Ectodermal cell (in vitro differentiated cells): ENCODE measurements around the gene EFNB2.

Experiments
- H3K27ac ChIP-seq: 2 replicates; pipeline ENCODE4 v1.7.0; 2013; ENCODE audit warnings: mild to moderate bottlenecking, low read depth, low read length; ENCODE audit not compliant: insufficient read depth, poor library complexity, severe bottlenecking
- H3K27me3 ChIP-seq: 2 replicates; pipeline ENCODE4 v1.7.0; 2013; ENCODE audit warnings: mild to moderate bottlenecking, low read length; ENCODE audit not compliant: insufficient read depth, control insufficient read depth, poor library complexity, severe bottlenecking
- H3K36me3 ChIP-seq: one replicate; pipeline ENCODE4 v1.7.0; 2013; ENCODE audit warnings: low read length; ENCODE audit not compliant: control insufficient read depth, insufficient read depth
- H3K4me1 ChIP-seq: one replicate; pipeline ENCODE4 v1.7.0; 2013; ENCODE audit warnings: low read length; ENCODE audit not compliant: control insufficient read depth, insufficient read depth
- H3K4me3 ChIP-seq: 2 replicates; pipeline ENCODE4 v1.7.0; 2013; ENCODE audit warnings: low read depth, low read length, control low read depth; ENCODE audit not compliant: insufficient read depth
- H3K9me3 ChIP-seq: 2 replicates; pipeline ENCODE4 v1.7.0; 2013; ENCODE audit warnings: mild to moderate bottlenecking, low read length, moderate library complexity; ENCODE audit not compliant: control insufficient read depth
- WGBS, 2 experiments: methylation state at CpG; one replicate each; pipeline ENCODE4 v1.1.7; 2013; ENCODE audit warnings: missing lambda C conversion rate in 2 of 2; 5-methylcytosine and 5-hydroxymethylcytosine counted together

The EFNB2 gene

DNA sequence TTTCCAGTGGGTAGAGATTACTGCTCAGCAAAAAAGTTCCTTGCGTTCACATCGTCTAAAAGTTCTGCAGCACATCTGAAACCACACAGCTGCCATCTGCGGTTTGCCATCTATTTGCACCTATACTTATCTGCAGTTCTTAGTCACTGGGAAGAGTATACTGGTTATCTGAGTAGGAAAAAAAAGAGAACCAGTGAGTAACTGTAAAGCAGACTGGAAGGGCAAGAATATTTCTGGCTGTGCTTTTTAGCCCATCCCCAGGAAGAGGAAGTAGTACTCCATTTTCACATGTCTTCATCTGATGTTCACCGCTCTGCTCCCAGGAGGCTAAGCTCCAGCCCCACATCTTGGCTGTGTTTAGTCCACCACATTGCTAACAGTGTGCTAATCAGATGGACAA, 35.6 kb downstream of the EFNB2 start:
- Histone ChIP-seq H3K4me3 (no peak overlapping the region), H3K36me3 (peaks cover 18% of the 10 kb centered on the region), H3K27ac (no peak overlapping the region), H3K27me3 (no peaks in the 10 kb centered on the region), H3K9me3 (no peaks in the 10 kb centered on the region), H3K4me1 (peaks cover 3% of the 10 kb centered on the region)
- WGBS, 2 experiments, result 93 to 98% methylated on average over 4 of the region's 4 CpGs

DNA sequence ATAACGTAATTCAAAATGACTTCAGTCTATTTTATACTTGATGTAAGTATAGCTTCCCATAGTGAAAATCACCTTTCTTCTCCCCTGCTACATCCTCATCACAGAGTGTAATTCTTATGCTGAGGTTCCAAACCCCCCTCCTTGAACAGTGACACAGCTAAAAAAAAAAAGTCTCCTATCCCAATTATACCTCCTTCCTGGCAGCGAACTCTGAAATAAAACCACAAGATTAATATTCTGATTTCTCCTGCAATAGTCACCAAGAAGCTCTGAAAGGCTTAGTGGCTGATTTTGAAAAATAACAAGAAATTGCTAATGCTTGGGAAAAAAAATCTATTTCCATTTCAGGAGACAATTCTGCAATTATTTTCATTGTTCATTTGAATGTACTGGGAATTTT, 36.3 kb downstream of the EFNB2 start:
- no peaks in the 10 kb centered on the region for H3K27me3 ChIP-seq
- peaks cover 3% of the 10 kb centered on the region for H3K4me1 ChIP-seq
- H3K9me3 ChIP-seq, result no peaks in the 10 kb centered on the region
- peaks cover 19% of the 10 kb centered on the region for H3K36me3 ChIP-seq
- no peak overlapping the region for H3K27ac ChIP-seq
- WGBS, 2 experiments, result 76 to 100% methylated on average over 1 to 2 of the region's 2 CpGs
- H3K4me3 ChIP-seq, result no peak overlapping the region

DNA sequence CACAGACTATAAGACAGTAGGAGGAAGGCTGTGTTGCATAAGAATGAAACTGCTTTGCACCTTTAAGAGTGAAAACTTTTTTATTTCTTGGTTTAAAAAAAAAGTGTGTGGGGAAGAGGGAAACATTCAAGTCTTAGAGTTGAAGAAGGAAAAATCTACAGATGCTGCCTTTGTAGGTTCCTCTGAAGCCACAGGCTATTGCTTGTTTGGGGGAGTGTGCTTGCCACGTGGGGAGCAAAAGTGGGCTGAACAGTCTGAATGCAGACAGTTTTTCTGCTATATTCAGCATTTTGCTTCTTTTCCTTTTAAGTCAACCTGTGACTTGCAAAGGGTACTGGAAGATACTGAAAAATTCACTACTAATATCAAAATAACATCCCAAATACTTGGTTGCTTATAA, 36.9 kb downstream of the EFNB2 start:
- 32 to 40% methylated on average over 1 of the region's 1 CpG for WGBS, 2 experiments
- peaks cover 22% of the 10 kb centered on the region for H3K36me3 ChIP-seq
- H3K27me3 ChIP-seq, result no peaks in the 10 kb centered on the region
- no peaks in the 10 kb centered on the region for H3K9me3 ChIP-seq
- no peak overlapping the region for H3K27ac ChIP-seq
- no peak overlapping the region for H3K4me3 ChIP-seq
- peaks cover 3% of the 10 kb centered on the region for H3K4me1 ChIP-seq

DNA sequence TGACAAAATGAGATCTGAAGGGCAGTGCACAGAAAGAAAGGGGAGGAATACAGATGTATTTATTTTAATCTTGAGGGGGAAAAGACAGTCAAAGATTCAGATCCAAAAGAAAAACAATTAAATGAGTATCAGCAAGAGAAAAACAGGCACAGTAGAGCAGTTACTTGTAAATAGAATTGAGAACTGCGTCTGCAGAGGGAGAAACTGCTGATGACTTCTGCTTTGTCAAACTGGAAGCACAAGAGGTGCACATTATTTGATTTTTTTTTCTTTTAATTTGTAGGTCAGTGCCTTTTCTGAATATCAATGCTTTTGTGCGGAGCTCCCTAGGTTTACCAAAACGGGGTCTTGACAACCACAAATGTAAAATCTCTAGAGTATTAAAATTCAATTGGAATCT, 37.3 kb downstream of the EFNB2 start:
- no peaks in the 10 kb centered on the region for H3K27me3 ChIP-seq
- 55% methylated on average over 1 of the region's 3 CpGs for WGBS, 2 experiments
- peaks cover 26% of the 10 kb centered on the region for H3K36me3 ChIP-seq
- H3K4me3 ChIP-seq, result no peak overlapping the region
- peaks cover 3% of the 10 kb centered on the region for H3K4me1 ChIP-seq
- no peaks in the 10 kb centered on the region for H3K9me3 ChIP-seq
- H3K27ac ChIP-seq, result no peak overlapping the region

DNA sequence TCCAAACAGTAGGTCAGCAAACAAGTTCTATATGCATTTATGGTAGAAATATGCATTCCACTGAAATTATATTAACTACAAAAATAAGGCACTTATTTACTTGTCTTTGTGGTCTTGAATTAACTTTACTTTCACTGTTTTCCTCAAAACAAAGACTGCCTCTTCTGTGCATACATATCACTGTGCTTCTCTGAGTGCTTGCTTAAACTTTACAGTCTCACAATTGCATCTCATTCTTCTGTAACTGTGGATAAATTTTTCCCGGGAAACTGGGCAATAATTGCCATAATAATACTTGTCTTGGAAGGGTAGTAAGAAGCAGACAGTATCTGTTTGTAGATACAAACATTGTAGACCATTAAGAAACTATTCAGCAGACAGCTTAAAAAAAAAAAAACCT, 38.4 kb downstream of the EFNB2 start:
- H3K27me3 ChIP-seq, result no peaks in the 10 kb centered on the region
- H3K27ac ChIP-seq, result no peak overlapping the region
- H3K9me3 ChIP-seq, result no peaks in the 10 kb centered on the region
- H3K36me3 ChIP-seq, result peaks cover 30% of the 10 kb centered on the region
- H3K4me1 ChIP-seq, result peaks cover 3% of the 10 kb centered on the region
- no peak overlapping the region for H3K4me3 ChIP-seq
- WGBS, 2 experiments, result no CpG with 5 or more reads among the region's 1 CpG

DNA sequence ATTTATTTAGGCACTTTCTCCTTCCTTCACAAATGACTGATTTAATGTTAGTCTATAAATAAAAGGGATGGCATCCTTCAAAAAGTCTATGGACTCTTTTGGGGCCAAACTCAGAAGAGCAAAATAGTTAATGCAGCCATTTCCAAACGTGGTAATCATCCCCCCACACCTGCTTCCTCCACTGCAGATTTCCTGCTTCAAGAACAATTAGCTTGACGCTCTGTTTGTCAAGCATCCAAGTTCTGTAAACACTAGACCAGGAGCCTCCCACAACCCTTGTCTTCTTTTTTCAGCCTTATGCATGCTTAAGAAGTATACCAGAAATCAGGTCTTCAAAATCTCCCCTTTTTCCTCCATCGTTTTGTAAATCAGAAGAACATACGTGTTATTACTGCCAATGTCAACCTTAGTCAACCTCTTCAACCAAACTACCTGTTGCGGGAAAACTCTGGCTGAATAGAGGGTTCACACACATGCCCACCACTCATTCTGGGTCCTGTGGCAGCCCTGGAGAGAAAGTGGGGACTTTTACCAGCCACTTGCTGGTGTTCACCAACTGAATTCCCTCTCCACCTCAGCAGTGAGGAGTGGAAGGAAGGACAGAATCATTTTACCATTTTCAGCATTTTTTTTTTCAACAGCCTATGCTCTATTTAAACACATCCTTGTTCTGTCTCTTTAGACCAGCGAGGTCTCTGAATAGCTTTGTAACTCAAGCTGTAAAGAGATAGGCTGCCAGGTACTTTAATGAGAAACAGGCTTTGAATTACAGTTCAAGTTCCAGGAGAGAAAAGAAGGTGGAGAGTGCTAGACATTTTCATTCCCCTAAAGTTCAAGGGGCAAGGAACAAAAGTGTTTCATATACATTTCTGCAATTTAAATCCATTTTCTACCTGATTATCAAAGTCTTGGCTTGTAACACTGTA, 39.1 kb downstream of the EFNB2 start:
- H3K27me3 ChIP-seq, result no peaks in the 10 kb centered on the region
- no peak overlapping the region for H3K4me3 ChIP-seq
- H3K27ac ChIP-seq, result no peak overlapping the region
- peaks cover 3% of the 10 kb centered on the region for H3K4me1 ChIP-seq
- peaks cover 37% of the 10 kb centered on the region for H3K36me3 ChIP-seq
- no peaks in the 10 kb centered on the region for H3K9me3 ChIP-seq
- WGBS, 2 experiments, result 83 to 88% methylated on average over 6 of the region's 6 CpGs

DNA sequence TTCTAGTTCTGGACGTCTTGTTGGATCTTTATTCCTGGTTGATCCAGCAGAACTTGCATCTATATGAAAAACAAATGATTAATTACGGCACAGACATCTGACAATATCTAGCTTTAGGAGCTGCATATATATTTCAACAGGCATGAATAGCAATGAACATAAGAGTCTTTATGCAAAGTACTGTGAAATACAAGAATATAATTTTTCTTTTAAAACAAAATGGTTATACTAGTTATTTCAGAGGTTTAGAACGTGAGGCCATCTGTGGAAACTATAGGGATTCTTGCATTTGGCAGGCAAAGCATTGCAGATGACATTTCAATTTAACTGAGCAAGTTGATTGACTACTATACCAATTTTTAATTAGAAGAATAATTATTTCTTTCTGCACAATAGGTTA, 40.5 kb downstream of the EFNB2 start:
- H3K27ac ChIP-seq, result no peak overlapping the region

DNA sequence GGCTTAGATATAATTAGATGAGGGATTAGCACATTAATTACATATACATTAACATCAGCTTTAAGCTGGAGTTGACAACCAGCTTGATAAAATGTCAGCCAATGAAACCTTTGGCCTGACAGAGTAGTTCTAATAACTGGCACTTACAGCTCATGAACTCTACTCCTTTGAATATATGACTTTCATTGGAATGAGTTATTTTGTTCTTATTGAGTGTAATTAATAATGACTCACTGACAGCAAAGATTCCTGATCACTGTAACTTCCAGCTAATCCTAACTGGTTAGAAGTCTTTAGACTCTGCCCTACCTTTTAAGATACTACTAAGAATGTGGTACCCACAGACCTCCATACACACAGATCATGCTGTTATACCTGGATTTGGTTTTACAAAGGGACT, 41.0 kb downstream of the EFNB2 start:
- H3K27me3 ChIP-seq, result no peaks in the 10 kb centered on the region
- peaks cover 3% of the 10 kb centered on the region for H3K4me1 ChIP-seq
- H3K27ac ChIP-seq, result no peak overlapping the region
- H3K9me3 ChIP-seq, result no peaks in the 10 kb centered on the region
- no peak overlapping the region for H3K4me3 ChIP-seq
- H3K36me3 ChIP-seq, result peaks cover 49% of the 10 kb centered on the region

More for the DNA sequence above, 40.5 kb downstream of the EFNB2 start:
- Histone ChIP-seq H3K9me3 (no peaks in the 10 kb centered on the region), H3K4me1 (peaks cover 3% of the 10 kb centered on the region), H3K36me3 (peaks cover 49% of the 10 kb centered on the region), H3K4me3 (no peak overlapping the region), H3K27me3 (no peaks in the 10 kb centered on the region)
- WGBS, 2 experiments, result 94 to 100% methylated on average over 3 of the region's 3 CpGs

DNA sequence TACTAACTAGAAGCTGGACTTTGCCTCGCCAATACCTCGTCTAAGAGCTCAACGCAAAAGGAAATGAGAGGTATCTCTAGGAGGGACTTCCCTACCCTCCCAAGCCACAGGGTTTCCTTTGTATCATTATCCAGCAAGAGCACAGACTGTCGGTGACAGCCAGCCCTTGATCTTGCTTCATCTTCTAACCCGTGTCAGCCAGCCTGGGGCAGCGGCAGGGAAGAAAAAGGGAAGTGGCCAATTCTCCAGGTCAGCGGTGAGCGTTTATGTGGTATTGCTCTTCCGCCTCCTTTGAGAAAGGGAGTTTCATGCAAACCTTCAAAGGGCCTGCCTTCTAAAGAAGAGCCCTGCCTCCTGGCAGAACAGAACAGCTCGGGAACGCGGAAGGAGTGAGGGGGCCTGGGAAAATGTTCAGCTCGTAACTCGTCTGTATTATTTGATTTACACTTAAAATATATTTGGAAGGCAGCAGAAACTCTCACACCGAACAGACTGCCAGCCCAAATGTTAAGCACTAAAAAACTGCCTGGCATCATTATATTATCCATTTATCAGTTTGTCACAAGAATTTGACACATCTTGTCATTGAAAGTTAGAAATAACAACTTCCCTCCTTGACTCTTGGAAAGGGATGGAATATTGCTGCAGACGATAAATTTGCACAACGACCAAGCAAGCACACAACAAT, 41.8 kb downstream of the EFNB2 start:
- Histone ChIP-seq H3K4me1 (peaks cover 2% of the 10 kb centered on the region), H3K27ac (no peak overlapping the region), H3K36me3 (peaks cover 49% of the 10 kb centered on the region), H3K9me3 (no peaks in the 10 kb centered on the region), H3K4me3 (no peak overlapping the region), H3K27me3 (no peaks in the 10 kb centered on the region)
- WGBS, 2 experiments, result 90 to 96% methylated on average over 15 to 17 of the region's 17 CpGs

DNA sequence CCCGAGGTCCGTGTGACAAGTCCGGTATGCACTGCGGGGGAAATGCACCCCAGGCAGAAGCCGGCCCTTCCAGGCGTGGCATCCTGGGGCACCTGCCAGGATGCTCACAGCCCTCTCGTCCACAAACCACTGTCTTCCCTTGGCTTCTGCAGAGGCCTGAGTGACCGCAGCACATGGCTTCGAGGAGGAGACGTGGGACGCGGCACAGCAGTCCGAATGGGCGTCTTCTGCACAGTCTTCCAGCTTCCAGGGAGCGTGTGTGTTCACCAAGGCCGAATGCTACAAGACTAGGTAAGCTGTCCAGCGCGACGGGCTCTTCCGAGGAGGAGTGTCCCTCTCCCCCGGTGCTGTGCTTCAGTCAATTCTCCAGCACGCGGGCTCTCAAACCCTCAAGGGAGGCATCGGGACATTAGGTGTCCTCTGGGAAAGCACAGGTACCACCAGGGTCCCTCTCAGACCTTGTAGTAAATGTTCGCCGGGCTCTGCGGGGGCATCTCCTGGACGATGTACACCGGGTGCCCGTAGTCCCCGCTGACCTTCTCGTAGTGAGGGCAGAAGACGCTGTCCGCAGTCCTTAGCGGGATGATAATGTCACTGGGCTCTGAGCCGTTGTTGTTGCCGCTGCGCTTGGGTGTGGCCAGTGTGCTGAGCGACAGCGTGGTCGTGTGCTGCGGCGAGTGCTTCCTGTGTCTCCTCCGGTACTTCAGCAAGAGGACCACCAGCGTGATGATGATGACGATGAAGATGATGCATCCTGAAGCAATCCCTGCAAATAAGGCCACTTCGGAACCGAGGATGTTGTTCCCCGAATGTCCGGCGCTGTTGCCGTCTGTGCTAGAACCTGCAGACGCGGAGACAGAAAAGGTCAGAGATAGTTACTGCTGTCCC, 42.6 kb downstream of the EFNB2 start:
- Histone ChIP-seq H3K4me3 (no peak overlapping the region), H3K27ac (no peak overlapping the region), H3K27me3 (no peaks in the 10 kb centered on the region), H3K4me1 (no peaks in the 10 kb centered on the region), H3K9me3 (no peaks in the 10 kb centered on the region), H3K36me3 (peaks cover 49% of the 10 kb centered on the region)
- WGBS, 2 experiments, result 96 to 97% methylated on average over 54 of the region's 54 CpGs
